GM21447 (cell line): ENCODE data around the gene VASH1.

Source experiments
- ATAC-seq: cut with Tn5 transposase; IDR thresholded peaks from one replicate; pipeline ENCODE4 v1.9.1; 2021; ENCODE audit not compliant: unreplicated experiment

VASH1 gene

DNA sequence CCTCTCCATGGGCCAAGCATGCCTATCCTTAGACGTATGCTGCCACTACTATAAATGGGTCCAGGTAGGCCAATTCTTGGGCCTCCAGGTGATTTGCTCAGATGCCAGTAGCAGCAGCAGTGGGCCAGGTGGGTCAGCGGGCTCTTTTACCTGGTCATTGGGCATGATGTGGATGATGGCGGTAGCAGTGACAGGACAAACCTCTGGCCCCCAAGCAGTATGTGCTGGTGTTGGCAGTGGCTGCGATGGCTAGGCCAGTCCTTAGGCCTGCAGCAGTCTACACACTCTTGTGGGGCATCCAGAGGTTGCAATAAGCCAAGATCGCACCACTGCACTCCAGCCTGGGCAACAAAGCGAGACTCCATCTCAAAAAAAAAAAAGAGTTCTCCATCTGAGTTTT, 19.1 kb upstream of the VASH1 start:
- no peak for ATAC-seq

DNA sequence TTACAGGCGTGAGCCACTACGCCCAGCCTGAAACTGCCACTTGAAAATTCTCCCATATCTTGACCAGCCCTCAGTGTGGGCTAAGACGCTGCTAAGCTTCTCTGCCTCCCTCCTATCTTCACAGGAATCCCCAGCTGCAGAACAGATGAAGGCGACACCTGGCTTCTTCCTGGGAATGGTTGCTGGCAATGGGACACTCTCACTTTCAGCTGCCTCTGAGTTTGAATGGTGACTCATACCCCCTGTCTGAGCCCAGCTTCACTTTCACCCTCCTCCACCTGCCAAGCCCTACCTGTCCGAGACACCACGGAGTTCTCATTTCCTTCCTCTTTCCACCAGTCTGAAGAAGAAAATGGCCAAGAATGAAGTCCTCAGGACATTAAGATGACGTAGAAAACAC, 18.3 kb upstream of the VASH1 start:
- no peak for ATAC-seq

DNA sequence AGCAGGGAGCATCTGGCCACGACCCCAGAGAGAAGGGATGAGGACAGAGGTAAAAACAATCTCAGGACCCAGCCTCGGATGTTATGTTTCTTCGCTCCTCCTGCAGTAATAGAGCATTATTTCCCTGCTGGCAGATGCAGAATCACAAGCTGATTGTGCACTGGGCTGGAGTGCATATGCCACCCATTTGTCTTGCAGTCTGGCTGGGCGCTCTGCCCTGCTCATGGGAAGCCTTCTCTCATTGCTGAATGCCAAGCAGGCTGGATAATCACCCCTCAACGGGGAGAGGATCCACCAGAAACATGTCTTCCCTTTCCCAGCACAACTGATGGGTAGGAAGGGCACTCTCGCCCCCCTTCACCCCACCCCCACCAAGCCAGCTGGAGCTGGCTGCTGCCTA, 8.5 kb upstream of the VASH1 start:
- no peak for ATAC-seq

DNA sequence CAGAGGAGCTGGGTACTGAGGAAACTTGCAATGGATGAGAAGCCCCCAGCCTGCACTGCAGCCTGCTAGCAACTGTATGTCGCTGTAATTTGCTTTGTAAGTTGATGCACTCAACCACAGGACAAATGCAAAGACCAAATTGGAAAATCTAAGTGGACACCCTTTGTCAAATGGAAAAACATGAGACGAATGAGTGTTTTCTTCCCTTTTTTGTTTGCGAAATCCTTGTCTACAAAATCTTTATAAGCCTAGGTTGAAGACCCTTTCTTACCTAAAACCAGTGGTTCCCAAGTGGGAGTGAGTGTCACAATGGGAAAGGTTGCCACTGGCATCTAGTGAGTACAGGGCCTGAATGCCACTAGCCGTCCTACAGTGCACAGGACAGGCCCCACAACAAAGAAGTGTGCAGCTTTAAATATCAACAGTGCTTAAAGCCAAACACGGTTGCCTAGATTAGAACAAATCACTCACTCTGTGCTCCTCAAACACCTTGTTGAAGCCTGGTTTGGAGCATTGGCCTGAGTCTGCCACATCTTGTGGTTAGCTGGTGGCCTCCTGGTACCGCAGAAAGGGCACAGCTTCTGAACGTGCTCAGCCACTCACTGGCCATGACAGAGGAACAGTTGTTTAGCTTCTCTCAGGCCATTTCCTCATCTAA, 7.6 kb upstream of the VASH1 start:
- no peak for ATAC-seq

DNA sequence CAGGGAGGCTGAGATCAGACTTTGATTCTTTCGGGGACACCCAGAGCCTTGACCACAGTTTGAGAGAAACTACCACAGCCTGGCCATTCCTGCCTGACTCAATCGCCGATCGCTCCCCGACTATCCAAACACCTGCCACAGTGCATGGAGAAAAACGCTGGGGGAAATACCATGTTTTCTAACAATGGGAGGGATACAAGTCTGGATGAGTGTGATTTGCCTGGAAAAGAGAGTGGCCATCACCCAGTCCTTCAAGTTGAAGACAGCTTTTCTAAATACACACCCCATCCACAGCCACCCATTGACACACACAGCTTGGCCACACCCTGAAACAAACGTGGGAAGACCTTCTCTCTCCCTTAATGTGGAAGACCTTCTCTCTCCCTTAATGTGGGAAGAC, 6.7 kb upstream of the VASH1 start:
- ATAC-seq, result no peak

DNA sequence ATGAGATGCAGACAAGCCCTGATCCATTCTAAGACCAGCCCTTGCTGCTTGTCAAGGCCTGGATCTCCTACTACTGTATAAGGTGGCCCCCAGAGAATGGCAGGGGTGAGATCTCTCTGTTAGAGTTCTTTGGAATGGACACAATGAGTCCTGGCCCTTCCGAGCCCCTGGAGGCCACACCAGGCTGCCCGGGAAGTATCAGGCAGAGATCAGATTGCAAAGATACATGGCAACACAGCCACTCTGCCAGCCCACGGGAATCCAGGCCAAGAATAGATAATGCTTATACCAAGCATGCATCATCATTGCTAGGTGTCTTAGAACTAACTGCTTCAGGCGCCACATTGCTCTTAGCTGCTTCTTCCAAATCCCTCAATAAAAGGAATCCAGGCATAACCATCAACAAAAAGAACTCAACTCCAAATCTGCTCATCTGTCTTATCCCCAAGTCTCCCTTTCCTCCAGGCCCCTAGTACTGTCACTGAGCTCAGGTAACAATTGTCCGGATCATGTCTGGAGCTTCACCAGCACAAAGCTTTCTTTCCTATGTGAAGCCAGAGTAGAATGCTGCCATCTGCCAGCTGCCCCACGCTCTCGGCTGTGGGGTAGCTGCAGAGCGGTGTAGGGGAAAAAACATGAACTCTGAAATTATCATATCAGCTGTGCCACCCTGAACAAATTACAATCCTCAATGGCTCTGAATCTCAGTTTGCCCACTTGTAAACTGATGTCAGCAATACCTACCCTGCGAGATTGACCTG, 5.5 kb upstream of the VASH1 start:
- ATAC-seq, result no peak

DNA sequence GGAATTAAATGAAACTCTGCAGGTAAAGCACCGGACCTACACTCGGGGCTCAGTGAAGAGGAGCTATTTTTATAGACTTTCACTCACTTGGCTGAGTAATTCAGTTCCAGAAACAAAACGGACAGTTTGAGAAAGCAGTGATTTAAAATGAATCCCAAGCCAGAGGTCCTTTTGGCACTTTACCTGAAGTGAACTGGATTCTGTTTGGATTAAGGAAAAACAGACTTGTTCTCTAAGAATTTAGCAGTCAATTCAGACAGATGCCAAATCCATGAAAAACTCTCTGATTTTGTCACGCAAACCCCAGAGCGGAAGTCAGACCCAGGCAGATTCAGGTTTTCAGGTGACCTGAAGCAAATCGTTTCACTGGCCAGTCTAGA, 4.9 kb upstream of the VASH1 start:
- no peak for ATAC-seq

DNA sequence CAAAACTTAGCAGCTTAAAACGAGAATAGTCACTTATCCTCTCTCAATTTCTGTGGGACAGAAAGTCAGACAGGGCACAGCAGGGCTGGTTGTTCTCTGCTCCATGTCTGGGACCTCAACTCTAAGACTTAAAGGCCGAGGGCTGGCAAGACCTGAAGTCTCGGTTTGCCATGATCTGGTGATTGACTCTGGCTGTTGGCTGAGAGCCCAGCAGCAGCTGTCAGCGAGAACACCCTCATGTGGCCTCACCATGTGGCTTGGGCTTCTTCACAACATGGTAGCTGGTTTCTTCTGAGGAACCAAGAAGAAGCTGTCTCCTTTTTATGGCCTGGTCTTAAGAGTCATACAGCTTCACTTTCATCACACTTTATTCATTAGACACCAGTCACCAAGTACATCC, 1.7 kb upstream of the VASH1 start:
- no peak for ATAC-seq

DNA sequence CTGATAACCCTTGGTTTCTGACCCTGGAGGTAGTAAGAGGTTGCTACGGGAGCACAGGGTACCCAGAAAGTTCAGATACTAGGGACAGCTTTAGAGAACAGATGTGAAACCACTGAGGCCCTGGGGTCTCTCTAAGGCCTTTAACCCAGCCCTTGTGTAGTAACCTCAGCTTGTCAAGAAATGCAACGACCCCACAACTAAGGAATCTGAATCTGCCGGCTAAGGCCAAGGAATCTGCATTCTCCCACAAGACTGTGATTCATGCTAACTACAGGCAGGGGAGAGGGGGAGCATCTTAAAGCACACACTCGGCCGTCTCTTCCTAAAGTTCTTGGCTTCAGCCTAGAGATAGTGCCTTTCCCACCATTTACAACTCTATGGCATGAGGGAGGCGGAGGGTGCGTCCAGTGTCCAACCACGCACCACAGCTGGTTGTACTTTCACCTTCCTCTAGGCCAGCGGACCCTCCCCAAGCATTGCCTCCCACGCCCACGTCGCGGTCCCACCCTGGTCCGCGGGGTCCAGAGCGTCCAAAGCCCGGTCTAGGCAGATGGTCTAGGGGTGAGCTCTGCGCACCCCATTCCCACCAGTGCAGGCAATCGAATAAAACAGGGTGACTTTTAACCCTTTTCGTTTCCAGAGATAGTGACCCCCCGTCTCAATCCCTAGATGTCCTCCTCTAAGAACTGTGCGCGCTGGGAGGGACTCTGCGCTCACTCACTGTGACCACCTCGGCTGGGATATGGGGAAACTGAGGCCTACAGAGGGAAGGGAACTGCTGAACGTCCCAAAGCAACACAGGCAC, 735 bp upstream of the VASH1 start:
- no peak for ATAC-seq

DNA sequence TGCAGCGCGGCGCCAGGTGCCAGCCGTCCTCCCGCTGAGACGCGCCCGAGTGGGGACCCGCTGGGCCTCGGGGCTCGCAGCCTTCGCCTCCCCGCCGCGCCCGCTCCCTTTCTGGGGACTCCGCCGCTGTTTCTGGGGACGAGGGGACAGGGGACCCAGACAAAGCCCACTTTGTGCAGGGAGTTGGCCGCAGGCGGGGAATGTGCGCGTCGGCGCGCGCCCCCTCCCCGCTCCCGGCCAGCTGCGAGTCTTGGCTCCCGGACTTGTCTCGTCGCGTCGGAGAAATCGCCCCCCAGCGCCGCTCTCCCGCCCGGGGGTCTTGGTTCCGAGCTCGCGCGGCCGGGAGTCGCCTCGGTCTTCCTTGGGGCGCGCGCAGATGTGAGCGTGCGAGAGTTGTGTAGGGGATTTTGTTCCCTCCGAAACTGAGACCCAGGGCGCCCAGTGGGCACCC, 717 bp downstream of the VASH1 start:
- no peak for ATAC-seq

DNA sequence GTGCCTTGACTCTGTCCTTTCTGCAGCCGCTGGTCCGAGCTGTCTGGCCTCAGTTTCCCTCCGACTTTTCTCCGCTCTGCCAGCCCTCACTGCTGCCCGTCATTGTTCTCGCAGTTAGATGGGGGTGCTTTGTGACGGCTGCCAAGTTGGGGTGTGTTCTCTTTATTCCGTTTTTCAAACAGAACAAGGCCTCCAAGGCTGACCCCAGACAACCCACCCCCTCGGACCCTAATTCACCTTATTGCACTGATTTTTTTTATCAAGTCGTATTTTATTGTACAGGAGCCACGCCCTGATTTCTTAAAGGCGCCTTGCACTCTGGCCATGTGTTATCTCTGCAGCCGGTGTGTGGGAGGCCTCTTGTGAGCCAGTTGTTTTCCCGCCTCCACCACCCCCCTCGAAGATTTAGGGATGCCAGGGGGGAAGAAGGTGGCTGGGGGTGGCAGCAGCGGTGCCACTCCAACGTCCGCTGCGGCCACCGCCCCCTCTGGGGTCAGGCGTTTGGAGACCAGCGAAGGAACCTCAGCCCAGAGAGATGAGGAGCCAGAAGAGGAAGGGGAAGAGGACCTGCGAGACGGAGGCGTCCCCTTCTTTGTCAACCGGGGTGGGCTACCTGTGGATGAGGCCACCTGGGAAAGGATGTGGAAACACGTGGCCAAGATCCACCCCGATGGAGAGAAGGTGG, 1.3 kb downstream of the VASH1 start:
- no peak for ATAC-seq

DNA sequence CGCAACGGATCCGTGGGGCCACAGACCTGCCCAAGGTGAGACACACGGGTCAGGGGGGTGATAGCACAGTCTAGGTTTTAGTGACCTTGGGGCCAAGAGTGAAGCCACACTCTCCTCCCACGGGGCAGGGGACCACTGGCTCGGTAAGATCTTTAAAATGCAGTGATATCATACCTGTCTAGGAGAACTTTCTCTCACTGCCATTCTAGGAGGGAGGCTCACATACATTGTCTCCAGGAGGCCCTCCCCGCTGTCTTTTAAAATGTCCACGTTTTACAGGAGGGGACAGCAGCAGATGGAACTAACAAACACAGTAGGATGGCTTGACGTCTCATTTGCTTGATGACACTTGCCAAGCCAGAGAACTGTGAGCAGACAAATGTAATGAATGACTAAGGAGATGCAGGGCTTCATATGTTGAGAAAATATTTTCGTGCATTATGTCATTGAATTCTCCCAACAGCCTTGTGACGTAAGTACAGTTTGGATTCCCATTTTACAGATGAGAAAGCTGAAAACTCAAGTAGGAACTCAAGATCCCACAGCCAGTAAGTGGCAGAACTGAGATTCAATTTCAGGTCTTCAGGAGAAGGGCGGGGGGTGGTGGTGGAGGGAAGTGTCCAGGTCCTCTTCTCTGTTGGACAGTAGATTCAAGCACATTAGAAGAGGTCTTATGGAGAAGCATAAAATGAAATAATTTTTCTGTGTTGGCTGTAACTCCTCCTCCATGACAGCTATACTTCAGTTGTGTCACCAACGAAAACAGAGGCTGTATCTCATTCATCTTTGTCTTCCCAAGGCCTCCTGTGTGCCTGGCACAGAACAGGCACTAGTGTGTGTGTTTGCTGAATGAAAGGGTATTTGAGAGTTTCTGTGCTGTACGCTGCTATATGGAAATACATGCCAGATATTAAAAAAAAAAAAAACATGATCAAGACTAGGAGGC, 2.1 kb downstream of the VASH1 start:
- ATAC-seq, result no peak

DNA sequence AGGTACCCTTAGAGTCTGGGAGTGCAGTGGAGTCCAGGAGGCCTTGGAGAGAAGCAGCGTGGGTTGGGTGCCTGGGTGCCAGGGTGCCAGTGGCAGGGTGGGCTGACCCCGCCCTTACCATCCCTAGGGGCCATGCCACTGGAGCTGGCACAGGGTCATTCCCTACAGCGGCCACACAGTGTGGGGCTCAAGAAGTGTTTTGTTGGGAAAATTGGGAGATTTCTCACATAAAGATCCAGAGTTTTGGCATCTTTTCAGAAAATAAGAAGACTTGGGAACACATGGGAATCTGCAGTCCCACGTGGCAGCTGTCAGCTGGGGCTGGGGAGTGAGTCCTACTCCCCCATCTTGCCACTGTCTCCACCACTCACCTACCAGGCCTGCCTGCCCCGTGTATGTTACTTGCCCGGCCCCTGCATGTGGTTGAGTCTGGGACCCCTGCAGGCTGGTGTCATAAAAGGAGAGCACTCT, 4.2 kb downstream of the VASH1 start:
- ATAC-seq, result no peak

DNA sequence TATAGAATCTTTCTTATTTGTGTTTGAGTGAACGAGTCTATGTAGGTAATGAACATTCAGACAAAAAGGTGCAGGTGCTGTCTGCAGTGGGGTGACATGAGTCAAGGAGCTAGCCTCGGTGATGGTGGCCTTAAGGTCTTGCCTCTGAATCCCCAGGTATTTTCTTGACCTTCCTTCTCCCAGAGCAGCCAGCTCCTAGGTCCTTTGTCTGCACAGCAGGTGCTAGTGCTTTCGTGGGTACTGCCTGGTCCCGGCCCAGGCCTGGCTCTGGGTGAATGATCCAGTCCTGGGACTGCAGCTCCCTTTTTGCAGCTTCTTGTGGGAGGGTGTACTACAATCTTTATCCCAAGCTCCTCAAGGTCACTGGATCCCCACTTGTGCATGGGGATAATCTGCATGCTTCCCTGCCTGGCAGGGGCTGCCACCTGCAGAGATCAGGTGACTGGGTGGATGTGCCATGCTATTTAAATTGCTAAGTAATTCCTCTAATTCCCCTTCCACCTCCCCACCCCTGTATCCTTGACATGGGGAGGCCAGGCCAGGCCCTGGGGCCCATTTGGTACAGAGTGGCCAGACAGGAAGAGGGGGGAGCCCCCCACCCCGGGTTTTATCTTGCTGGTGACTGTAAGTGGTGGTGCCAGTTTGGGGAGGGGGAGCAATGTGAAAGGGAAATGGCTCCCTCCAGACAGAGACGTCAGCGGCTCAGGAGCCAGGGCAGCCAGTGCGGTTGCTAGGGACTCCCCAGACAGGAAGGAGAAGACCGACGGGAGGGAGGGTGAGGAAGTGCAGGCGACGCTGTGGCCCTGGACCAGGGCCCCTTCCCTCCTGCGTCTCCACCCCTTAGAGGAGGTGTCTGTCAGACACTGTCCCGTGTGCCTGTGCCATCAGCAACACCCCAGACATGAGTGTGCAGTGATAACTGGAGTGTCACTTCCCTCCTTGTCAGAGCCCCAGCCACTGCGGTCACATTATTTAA, 6.7 kb downstream of the VASH1 start:
- ATAC-seq, result peak; percentile 96

DNA sequence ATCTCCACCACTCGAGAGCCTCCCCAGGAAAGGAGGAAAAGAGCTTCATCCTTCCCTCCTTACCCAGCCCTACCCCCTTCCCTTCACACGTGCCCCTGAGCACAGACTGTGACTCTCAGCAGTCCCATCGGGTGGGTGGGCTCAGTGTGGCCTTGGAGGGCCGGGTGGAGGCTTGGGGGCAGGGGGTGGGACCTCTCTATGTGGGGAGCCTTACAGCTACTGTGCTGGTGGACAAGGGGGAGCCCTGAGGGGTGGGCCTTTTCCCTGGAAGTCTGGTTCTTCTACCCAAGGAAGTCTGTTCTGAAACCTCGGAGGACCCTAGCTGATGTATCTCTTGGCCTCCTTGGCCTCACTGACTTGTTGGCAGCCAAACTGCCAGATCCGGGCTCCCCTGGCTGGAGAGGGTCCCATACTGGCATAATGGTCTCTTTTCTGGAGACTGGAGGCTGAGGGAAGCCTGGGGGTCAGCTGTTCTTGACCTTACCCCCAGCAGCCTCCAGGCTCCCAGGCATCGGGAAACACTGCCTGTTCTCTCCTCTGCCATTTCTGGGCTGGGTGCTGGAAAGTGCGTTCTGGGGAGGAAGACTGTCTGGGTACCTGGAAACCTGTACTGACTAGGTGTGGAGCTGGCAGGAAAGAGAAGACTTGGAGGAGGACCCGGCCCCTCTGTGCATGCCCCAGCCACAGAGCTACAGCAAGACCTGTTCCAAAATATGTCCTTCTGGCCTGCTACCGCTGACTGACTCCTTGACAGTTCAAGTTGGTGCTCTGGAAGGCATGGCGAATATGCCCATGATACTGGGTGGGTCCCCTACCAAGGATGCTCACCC, 7.6 kb downstream of the VASH1 start:
- no peak for ATAC-seq

DNA sequence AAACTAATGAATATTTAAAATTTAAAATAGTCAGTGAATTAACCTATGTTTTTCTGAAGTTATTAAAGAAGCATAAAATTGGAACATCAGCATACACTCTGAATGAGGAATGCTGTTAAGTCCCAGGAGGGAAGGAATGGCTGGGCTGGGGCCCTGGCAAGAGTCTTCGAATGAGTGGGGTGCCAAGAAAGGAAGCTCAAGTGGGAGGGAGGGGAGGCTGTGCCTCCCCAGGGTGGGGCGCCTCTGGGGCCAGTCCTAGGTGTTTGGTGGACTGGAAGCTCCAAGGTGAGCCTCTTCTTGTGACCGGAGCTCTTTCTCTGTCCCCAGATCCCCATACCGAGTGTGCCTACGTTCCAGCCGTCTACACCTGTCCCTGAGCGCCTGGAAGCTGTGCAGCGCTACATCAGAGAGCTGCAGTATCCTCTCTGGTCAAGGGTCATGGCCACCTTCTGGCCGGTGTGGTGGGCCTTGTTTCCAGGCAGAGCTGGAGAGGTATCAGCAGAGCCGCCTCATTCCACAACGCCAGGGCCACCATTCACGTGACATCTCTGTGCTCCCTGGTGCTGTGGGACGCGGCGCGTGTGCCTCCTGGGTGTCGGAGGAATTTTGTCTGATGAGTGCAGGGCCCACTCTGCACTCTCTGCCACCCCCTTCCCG, 8.5 kb downstream of the VASH1 start:
- no peak for ATAC-seq
